ENCODE measurements around the gene MFF.
A peak's percentile ranks its signal among the peaks of the same experiment; 100 is the strongest.

MFF gene

GRCh38 chr2:227324995-227325838 is at the start of gene MFF (continued):
- TF ChIP-seq REST (tag by site-specific recombination; IDR thresholded peaks at IDR 0.05) (peak; percentile 55), ZNF580 (tag by site-specific recombination; IDR thresholded peaks at IDR 0.05) (no peak), ZNF513 (tag by site-specific recombination; IDR thresholded peaks at IDR 0.05) (no peak), ZNF670 (tag by site-specific recombination; IDR thresholded peaks at IDR 0.05; ENCODE audit: low read depth) (no peak), ZBTB1 (tag by site-specific recombination; IDR thresholded peaks at IDR 0.05) (no peak), YY2 (tag by site-specific recombination; IDR thresholded peaks at IDR 0.05) (peak; percentile 52; the same call in 1 of the 2 replicates), SCRT1 (tag by site-specific recombination; IDR thresholded peaks at IDR 0.05; ENCODE audit: borderline replicate concordance) (no peak), YY1 (tag by site-specific recombination; IDR thresholded peaks at IDR 0.05) (peak; percentile 93), ZNF10 (tag by site-specific recombination; IDR thresholded peaks at IDR 0.05) (no peak), HIC1 (tag by site-specific recombination; IDR thresholded peaks at IDR 0.05) (no peak), ZNF221 (tag by site-specific recombination; IDR thresholded peaks at IDR 0.05; ENCODE audit: borderline replicate concordance) (no peak), KLF8 (tag by site-specific recombination; IDR thresholded peaks at IDR 0.05) (peak; percentile 72), WT1 (tag by site-specific recombination; IDR thresholded peaks at IDR 0.05) (no peak; the same call in 1 of the 2 replicates), ZNF350 (tag by site-specific recombination; IDR thresholded peaks at IDR 0.05) (no peak), ZNF37A (tag by site-specific recombination; IDR thresholded peaks at IDR 0.05) (no peak), ZNF146 (tag by site-specific recombination; IDR thresholded peaks at IDR 0.05) (peak; percentile 57; the same call in 1 of the 2 replicates), KLF10 (tag by site-specific recombination; IDR thresholded peaks at IDR 0.05) (no peak), ZFP3 (tag by site-specific recombination; IDR thresholded peaks at IDR 0.05; ENCODE audit: low read depth) (no peak), PRDM6 (tag by site-specific recombination; IDR thresholded peaks at IDR 0.05) (0 out of 2 replicates have a peak, but pooled peaks have one; percentile 24), MEIS1 (CRISPR knock-in tag; IDR thresholded peaks at IDR 0.05; ENCODE audit: borderline replicate concordance) (no peak), ZNF664 (tag by site-specific recombination; IDR thresholded peaks at IDR 0.05) (no peak), ZNF292 (tag by site-specific recombination; IDR thresholded peaks at IDR 0.05; ENCODE audit: borderline replicate concordance, low read depth) (no peak), ZBTB48 (tag by site-specific recombination; IDR thresholded peaks at IDR 0.05) (peak; percentile 56; the same call in 1 of the 2 replicates), CTCF (tag by site-specific recombination; IDR thresholded peaks at IDR 0.05) (peak; percentile 66), GLIS1 (tag by site-specific recombination; IDR thresholded peaks at IDR 0.05) (peak; percentile 35; the same call in 1 of the 2 replicates), KLF1 (tag by site-specific recombination; IDR thresholded peaks at IDR 0.05) (peak; percentile 54; the same call in 1 of the 2 replicates), ZNF747 (tag by site-specific recombination; IDR thresholded peaks at IDR 0.05) (no peak), ZNF132 (tag by site-specific recombination; IDR thresholded peaks at IDR 0.05; ENCODE audit: borderline replicate concordance) (no peak), REPIN1 (tag by site-specific recombination; IDR thresholded peaks at IDR 0.05; ENCODE audit: low read depth) (0 out of 2 replicates have a peak, but pooled peaks have one; percentile 69)

Data from HEK293 (cell line).